Measurements from ENCODE around the gene PDIA6.

Gene PDIA6

GRCh38 chr2:10761591-10761990, 51.0 kb downstream of the PDIA6 start:
- no peak for DNase-seq
- H3K27me3 ChIP-seq (replicated peaks): no peaks in the 10 kb centered on the region

GRCh38 chr2:10760794-10761504, 51.6 kb downstream of the PDIA6 start:
- no peak for DNase-seq
- Histone ChIP-seq H3K4me3 (ENCODE audit: low read depth, low read length) (no peak overlapping the region), H3K27me3 (replicated peaks) (no peaks in the 10 kb centered on the region), H3K36me3 (replicated peaks) (no peaks in the 10 kb centered on the region), H3K27ac (no peak overlapping the region)
- TF ChIP-seq CTCF (IDR thresholded peaks at IDR 0.05; ENCODE audit: low read depth, low read length, missing control alignments): no peak
- in situ Hi-C loops (cut with HindIII; ENCODE audit: low pct_ligation_motif_present, low sequenced_read_pairs): no loop called here

More at GRCh38 chr2:10761591-10761990, 51.0 kb downstream of the PDIA6 start:
- H3K4me3 ChIP-seq (ENCODE audit: low read depth, low read length): no peak overlapping the region
- H3K27ac ChIP-seq: no peak overlapping the region
- in situ Hi-C loops (cut with HindIII; ENCODE audit: low pct_ligation_motif_present, low sequenced_read_pairs): no loop called here
- TF ChIP-seq CTCF (IDR thresholded peaks at IDR 0.05; ENCODE audit: low read depth, low read length, missing control alignments): no peak
- no peaks in the 10 kb centered on the region for H3K36me3 ChIP-seq (replicated peaks)

GRCh38 chr2:10759151-10759714, 53.4 kb downstream of the PDIA6 start:
- Histone ChIP-seq H3K27me3 (replicated peaks) (no peaks in the 10 kb centered on the region), H3K27ac (no peak overlapping the region), H3K4me3 (ENCODE audit: low read depth, low read length) (no peak overlapping the region), H3K36me3 (replicated peaks) (no peaks in the 10 kb centered on the region)
- in situ Hi-C loops (cut with HindIII; ENCODE audit: low pct_ligation_motif_present, low sequenced_read_pairs): no loop called here
- DNase-seq: no peak
- no peak for TF ChIP-seq CTCF (IDR thresholded peaks at IDR 0.05; ENCODE audit: low read depth, low read length, missing control alignments)

- TF ChIP-seq CTCF (IDR thresholded peaks at IDR 0.05; ENCODE audit: low read depth, low read length, missing control alignments): no peak
Observed at GRCh38 chr2:10757814-10758286, 54.7 kb downstream of the PDIA6 start.

GRCh38 chr2:10755621-10756020, 57.0 kb downstream of the PDIA6 start:
- TF ChIP-seq CTCF (IDR thresholded peaks at IDR 0.05; ENCODE audit: low read depth, low read length, missing control alignments): no peak
- in situ Hi-C loops (cut with HindIII; ENCODE audit: low pct_ligation_motif_present, low sequenced_read_pairs): no loop called here
- DNase-seq: no peak

More at GRCh38 chr2:10757814-10758286, 54.7 kb downstream of the PDIA6 start:
- no peak for DNase-seq
- Histone ChIP-seq H3K27me3 (replicated peaks) (no peaks in the 10 kb centered on the region), H3K27ac (no peak overlapping the region), H3K36me3 (replicated peaks) (no peaks in the 10 kb centered on the region), H3K4me3 (ENCODE audit: low read depth, low read length) (no peak overlapping the region)
- in situ Hi-C loops (cut with HindIII; ENCODE audit: low pct_ligation_motif_present, low sequenced_read_pairs): no loop called here

More at GRCh38 chr2:10755621-10756020, 57.0 kb downstream of the PDIA6 start:
- Histone ChIP-seq H3K36me3 (replicated peaks) (no peaks in the 10 kb centered on the region), H3K27me3 (replicated peaks) (no peaks in the 10 kb centered on the region), H3K4me3 (ENCODE audit: low read depth, low read length) (no peak overlapping the region), H3K27ac (no peak overlapping the region)
